SJSA1 (cell line): Measurements from ENCODE around the gene PCDHGB2. TPM values are rescaled to one million over a fixed set of nuclear protein-coding genes. Genes with fewer than 3 reads are reported as not detected.
"Not testable (repeated sequence)": the region's sequence is repeated elsewhere in the genome, so short reads cannot be mapped to it uniquely, and the experiment has no call there.

Experiments
- DNase-seq, 2 experiments: peaks; one replicate each; pipeline ENCODE4 v3.0.0-alpha.2; 2015 to 2020; ENCODE audit warnings: low spot score in 2 of 2, low read depth in 1 of 2
- H3K27ac ChIP-seq: fragments of 250-450 bp; sonication (Bioruptor Pico); 2 replicates; pipeline ENCODE4 v1.5.1; 2020; ENCODE audit warnings: mild to moderate bottlenecking, moderate library complexity
- H3K27me3 ChIP-seq: fragments of 250-450 bp; sonication (Bioruptor Pico); replicated peaks from 2 replicates; pipeline ENCODE4 v1.5.1; 2020; ENCODE audit warnings: mild to moderate bottlenecking, moderate library complexity
- H3K36me3 ChIP-seq: fragments of 250-450 bp; sonication (Bioruptor Pico); 2 replicates; pipeline ENCODE4 v1.5.1; 2020; ENCODE audit warnings: mild to moderate bottlenecking
- H3K4me1 ChIP-seq: fragments of 250-450 bp; sonication (Bioruptor Pico); replicated peaks from 2 replicates; pipeline ENCODE4 v1.6.1; 2021; ENCODE audit warnings: mild to moderate bottlenecking
- H3K4me3 ChIP-seq: fragments of 250-450 bp; sonication (Bioruptor Pico); 2 replicates; pipeline ENCODE4 v1.5.1; 2020; ENCODE audit warnings: mild to moderate bottlenecking
- H3K9me3 ChIP-seq: fragments of 250-450 bp; sonication (Bioruptor Pico); replicated peaks from 2 replicates; pipeline ENCODE4 v1.5.1; 2020; ENCODE audit warnings: mild to moderate bottlenecking
- total RNA-seq: library from RNA; depleted of rRNA; stranded (reverse); fragments of >200 nt; shearing (Covaris generic); gene quantifications from 2 replicates; pipeline ENCODE4 v1.2.3, GENCODE V29; 2014; rRNA removed

PCDHGB2 gene
- total RNA-seq: 3.8 TPM in 1 of 2 replicates, not detected in the other

GRCh38 chr5:141359790-141360426 lies at the start of gene PCDHGB2:
Gene PCDHGB2 (plus strand): TSS chr5:141359994. CDS start chr5:141360136, 142 bp downstream.
- Histone ChIP-seq H3K27ac (no peak within 1 kb of the TSS), H3K4me1 (no peaks in the 10 kb centered on the region), H3K9me3 (peaks cover 33% of the 10 kb centered on the region), H3K4me3 (peak within 1 kb of the TSS; percentile 29), H3K27me3 (no peaks in the 10 kb centered on the region), H3K36me3 (no peaks in the 10 kb centered on the region)
- peak in 1 of 2 experiments; percentile 49 for DNase-seq

- no peak for DNase-seq
- Histone ChIP-seq H3K4me1 (no peaks in the 10 kb centered on the region), H3K9me3 (peaks cover 36% of the 10 kb centered on the region), H3K27ac (no peak overlapping the region), H3K36me3 (peaks cover 60% of the 10 kb centered on the region), H3K27me3 (no peaks in the 10 kb centered on the region), H3K4me3 (no peak overlapping the region)
Measured at GRCh38 chr5:141313711-141314110, 46.1 kb upstream of the PCDHGB2 start.

- H3K4me3 ChIP-seq, H3K27ac ChIP-seq, H3K27me3 ChIP-seq, DNase-seq, H3K4me1 ChIP-seq: not testable (repeated sequence)
- Histone ChIP-seq H3K36me3 (peaks cover 80% of the 10 kb centered on the region), H3K9me3 (peaks cover 36% of the 10 kb centered on the region)
Measured at GRCh38 chr5:141316963-141317362, 42.8 kb upstream of the PCDHGB2 start.

DNA sequence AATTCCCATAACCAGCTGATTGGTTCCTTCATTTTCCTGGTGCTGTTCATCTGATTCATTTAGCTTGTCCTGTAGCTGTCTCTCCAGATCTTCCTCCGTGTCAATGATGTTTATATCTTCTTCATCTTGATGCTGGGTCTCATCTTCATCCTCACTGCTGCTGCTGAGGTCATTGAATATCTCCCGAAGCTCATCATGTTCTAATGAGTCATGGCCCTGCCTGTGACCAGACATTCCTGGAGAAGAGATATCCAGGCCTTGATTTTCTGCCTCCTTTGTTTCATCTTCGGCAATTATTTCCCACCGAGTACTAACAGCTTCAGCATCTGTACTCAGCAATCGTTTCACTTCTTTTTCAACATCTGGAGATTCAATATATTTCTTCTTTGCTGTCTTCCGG lies 40.6 kb upstream of the PCDHGB2 start:
- Histone ChIP-seq H3K27me3 (no peaks in the 10 kb centered on the region), H3K9me3 (peaks cover 29% of the 10 kb centered on the region), H3K4me1 (no peaks in the 10 kb centered on the region), H3K27ac (no peak overlapping the region), H3K36me3 (peaks cover 64% of the 10 kb centered on the region), H3K4me3 (peak overlapping the region; percentile 70)
- DNase-seq: peak in 1 of 2 experiments; percentile 13

DNA sequence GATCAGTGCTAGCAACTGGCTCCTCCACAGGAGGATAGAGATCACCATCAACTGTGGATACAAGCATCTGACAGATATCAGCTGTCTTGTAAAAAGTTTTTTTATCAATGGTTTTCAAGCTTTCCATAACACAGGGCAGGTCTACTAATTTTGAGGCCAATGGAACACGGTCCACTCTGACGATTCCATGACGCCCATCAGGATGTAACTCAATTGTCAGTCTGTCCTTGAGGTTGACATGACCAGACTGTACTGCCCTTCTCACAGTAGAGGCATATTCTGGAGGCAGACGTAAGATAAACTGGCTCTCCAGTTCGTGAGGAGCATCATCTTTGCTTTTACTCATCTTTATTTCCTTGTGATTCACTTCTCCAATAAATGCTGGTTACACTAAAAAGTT lies 40.1 kb upstream of the PCDHGB2 start:
- no peaks in the 10 kb centered on the region for H3K4me1 ChIP-seq
- H3K4me3 ChIP-seq: peak overlapping the region; percentile 70
- H3K27ac ChIP-seq: peak overlapping the region; percentile 94
- H3K9me3 ChIP-seq: peaks cover 29% of the 10 kb centered on the region
- no peak for DNase-seq
- H3K27me3 ChIP-seq: no peaks in the 10 kb centered on the region
- peaks cover 60% of the 10 kb centered on the region for H3K36me3 ChIP-seq

GRCh38 chr5:141320225-141321169 lies 39.3 kb upstream of the PCDHGB2 start, which contains the start of gene TAF7:
Gene TAF7 (minus strand): TSS chr5:141320784. CDS start chr5:141320044, 740 bp downstream.
- peak; percentile 96 to 97 for DNase-seq
- Histone ChIP-seq H3K4me3 (peak within 1 kb of the TSS; percentile 70), H3K9me3 (peaks cover 29% of the 10 kb centered on the region), H3K27ac (peak within 1 kb of the TSS; percentile 94), H3K4me1 (no peaks in the 10 kb centered on the region), H3K27me3 (no peaks in the 10 kb centered on the region), H3K36me3 (peaks cover 52% of the 10 kb centered on the region)

DNA sequence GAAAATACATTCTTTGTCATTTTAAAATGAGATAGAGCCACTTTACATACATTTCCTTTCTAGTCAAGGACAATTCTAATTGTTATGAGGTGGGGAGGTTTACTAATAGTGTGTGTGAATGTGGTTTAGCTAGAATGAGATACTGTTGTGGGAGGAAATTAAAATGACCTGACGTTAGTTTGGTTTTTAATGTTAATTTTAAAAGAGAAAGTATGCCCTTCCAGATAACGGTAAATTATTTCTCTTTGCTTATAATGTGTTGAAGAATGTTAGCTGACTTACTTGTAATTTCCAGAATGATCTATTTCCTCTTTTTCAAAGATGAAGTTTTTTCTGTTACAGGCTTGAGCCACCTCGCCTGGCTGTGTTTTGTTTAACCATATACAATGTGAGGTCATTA lies 37.5 kb upstream of the PCDHGB2 start:
- Histone ChIP-seq H3K4me3 (no peak overlapping the region), H3K27me3 (no peaks in the 10 kb centered on the region), H3K4me1 (0 out of 2 replicates have a peak, but pooled peaks cover 3% of the 10 kb centered on the region), H3K27ac (no peak overlapping the region), H3K9me3 (peaks cover 23% of the 10 kb centered on the region), H3K36me3 (peaks cover 34% of the 10 kb centered on the region)
- no peak for DNase-seq

DNA sequence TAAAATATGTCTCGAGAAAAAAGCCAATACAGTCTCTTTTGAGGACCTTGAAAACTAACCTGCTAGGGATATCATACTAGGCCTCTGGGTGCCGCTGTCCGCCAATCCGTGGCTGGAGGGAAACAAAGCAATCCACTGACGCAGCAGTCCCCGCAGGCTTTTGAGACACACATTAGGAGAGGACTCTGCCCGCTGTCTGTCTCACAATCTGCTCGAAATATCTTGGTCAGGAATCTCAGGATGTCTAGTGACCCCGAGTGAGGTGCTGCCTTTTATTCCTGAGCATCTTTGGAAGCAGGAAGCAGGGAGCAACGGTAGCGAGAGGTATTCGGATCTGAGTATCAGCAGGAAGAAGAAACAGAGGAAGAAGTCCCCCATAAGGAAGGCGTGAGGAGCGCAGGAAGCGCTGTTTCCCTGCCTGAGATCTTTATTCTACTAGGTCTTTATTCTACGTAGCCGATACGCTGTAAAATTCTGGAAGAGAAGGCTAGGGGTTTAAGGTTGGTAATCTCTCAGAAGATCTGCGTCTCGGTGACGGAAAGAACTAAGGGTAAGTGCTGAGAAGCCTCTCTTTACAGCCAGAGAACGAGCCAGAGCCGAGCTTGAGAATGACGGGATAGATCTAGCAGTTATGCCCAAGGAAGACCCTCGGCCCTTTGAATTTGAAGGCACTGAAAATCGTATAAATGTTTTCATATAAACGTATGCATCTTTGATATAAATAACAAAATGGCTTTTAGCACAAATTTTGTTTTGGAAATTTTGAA lies 33.5 kb upstream of the PCDHGB2 start:
- Histone ChIP-seq H3K4me3 (peak overlapping the region; percentile 29), H3K9me3 (peaks cover 2% of the 10 kb centered on the region; the same call in 1 of the 2 replicates), H3K36me3 (no peaks in the 10 kb centered on the region), H3K27ac (0 out of 2 replicates have a peak overlapping the region, but pooled peaks have one; percentile 5), H3K27me3 (no peaks in the 10 kb centered on the region), H3K4me1 (0 out of 2 replicates have a peak, but pooled peaks cover 3% of the 10 kb centered on the region)
- peak; percentile 52 to 75 for DNase-seq

- no peak for DNase-seq
- 0 out of 2 replicates have a peak, but pooled peaks cover 3% of the 10 kb centered on the region for H3K4me1 ChIP-seq
- peaks cover 10% of the 10 kb centered on the region for H3K9me3 ChIP-seq
- no peak overlapping the region for H3K4me3 ChIP-seq
- H3K36me3 ChIP-seq: no peaks in the 10 kb centered on the region
- H3K27ac ChIP-seq: no peak overlapping the region
- no peaks in the 10 kb centered on the region for H3K27me3 ChIP-seq
Measured at GRCh38 chr5:141328231-141328630, 31.6 kb upstream of the PCDHGB2 start.

- no peak for DNase-seq
- peak within 1 kb of the TSS; percentile 20 for H3K4me3 ChIP-seq
- H3K27me3 ChIP-seq: no peaks in the 10 kb centered on the region
- peaks cover 10% of the 10 kb centered on the region for H3K9me3 ChIP-seq
- H3K36me3 ChIP-seq: no peaks in the 10 kb centered on the region
- no peak within 1 kb of the TSS for H3K27ac ChIP-seq
- H3K4me1 ChIP-seq: 0 out of 2 replicates have a peak, but pooled peaks cover 3% of the 10 kb centered on the region
Measured at GRCh38 chr5:141330299-141331080, 29.3 kb upstream of the PCDHGB2 start, which contains the start of gene PCDHGA1. Gene PCDHGA1 (plus strand): TSS chr5:141330514.

DNA sequence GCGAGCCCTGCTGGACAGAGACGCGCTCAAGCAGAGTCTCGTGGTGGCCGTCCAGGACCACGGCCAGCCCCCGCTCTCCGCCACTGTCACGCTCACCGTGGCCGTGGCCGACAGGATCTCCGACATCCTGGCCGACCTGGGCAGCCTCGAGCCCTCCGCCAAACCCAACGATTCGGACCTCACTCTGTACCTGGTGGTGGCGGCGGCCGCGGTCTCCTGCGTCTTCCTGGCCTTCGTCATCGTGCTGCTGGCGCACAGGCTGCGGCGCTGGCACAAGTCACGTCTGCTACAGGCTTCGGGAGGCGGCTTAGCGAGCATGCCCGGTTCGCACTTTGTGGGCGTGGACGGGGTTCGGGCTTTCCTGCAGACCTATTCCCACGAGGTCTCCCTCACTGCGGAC lies 27.2 kb upstream of the PCDHGB2 start:
- not testable (repeated sequence) for H3K4me3 ChIP-seq, H3K27me3 ChIP-seq, DNase-seq, H3K27ac ChIP-seq, H3K36me3 ChIP-seq, H3K4me1 ChIP-seq
- peaks cover 10% of the 10 kb centered on the region for H3K9me3 ChIP-seq

- no peak within 1 kb of the TSS; the same call in 1 of the 2 replicates for H3K4me3 ChIP-seq
- H3K9me3 ChIP-seq: peaks cover 15% of the 10 kb centered on the region
- H3K36me3 ChIP-seq: no peaks in the 10 kb centered on the region
- DNase-seq: no peak
- H3K27me3 ChIP-seq: no peaks in the 10 kb centered on the region
- no peaks in the 10 kb centered on the region for H3K4me1 ChIP-seq
- H3K27ac ChIP-seq: no peak within 1 kb of the TSS
Measured at GRCh38 chr5:141338538-141339306, 21.1 kb upstream of the PCDHGB2 start, which contains the start of gene PCDHGA2. Gene PCDHGA2 (plus strand): TSS chr5:141338760.
